PC-9 (cell line): Measurements from ENCODE around the gene POLDIP3.

Experiments used
- CTCF ChIP-seq: fragments of 200-600 bp; sonication (generic); conservative IDR thresholded peaks from 2 replicates; pipeline ENCODE4 v1.6.1; 2017; ENCODE audit warnings: mixed run types, antibody characterized with exemption, mild to moderate bottlenecking, moderate library complexity
- EZH2 ChIP-seq: fragments of 200-600 bp; sonication (generic); IDR thresholded peaks from 2 replicates; pipeline ENCODE4 v1.8.0; 2017; ENCODE audit warnings: antibody characterized with exemption, low read depth

GRCh38 chr22:42651134-42651533 is 36.5 kb upstream of the POLDIP3 start:
- TF ChIP-seq CTCF = no peak
- TF ChIP-seq EZH2 = no peak
